ENCODE measurements around the gene TRAF1. TPM values are rescaled to one million over a fixed set of nuclear protein-coding genes. Genes with fewer than 3 reads are reported as not detected.
"Not testable (repeated sequence)": the region's sequence is repeated elsewhere in the genome, so short reads cannot be mapped to it uniquely, and the experiment has no call there.

TRAF1 gene
- 1 to 10 TPM; 2.5 to 5.7 (median 2.8) TPM for total RNA-seq

GRCh38 chr9:120926397-120926928 is at the start of gene TRAF1:
Gene TRAF1, minus strand, starts transcription at chr9:120926796. Its CDS starts 721 bp downstream, at chr9:120926075.
- Histone ChIP-seq H3K27me3 (no peaks in the 10 kb centered on the region), H3K4me3 (peak within 1 kb of the TSS in 2 of 4 donors; percentile 29 to 46), H3K27ac (peak within 1 kb of the TSS; percentile 91 to 97 (median 94)), H3K4me1 (peaks cover 7 to 63% (median 34%) of the 10 kb centered on the region in 3 donors), H3K36me3 (no peaks in the 10 kb centered on the region), H3K9me3 (no peaks in the 10 kb centered on the region)
- intact Hi-C loops (cut with DNase I): no loop called here
- TF ChIP-seq CTCF (IDR thresholded peaks at IDR 0.05) (no peak), POLR2A (IDR thresholded peaks at IDR 0.05) (no peak)
- DNase-seq: no peak
- WGBS, 2 donors: 55 to 63% methylated on average over 2 to 5 of the region's 6 CpGs

- no peaks in the 10 kb centered on the region for H3K27me3 ChIP-seq
- H3K4me3 ChIP-seq: no peak overlapping the region
- DNase-seq: no peak
- H3K9me3 ChIP-seq: no peaks in the 10 kb centered on the region
- peaks cover 0 to 9% (median 0%) of the 10 kb centered on the region in 3 donors for H3K36me3 ChIP-seq
- 67 to 69% methylated on average over 1 of the region's 1 CpG for WGBS, 2 donors
- TF ChIP-seq CTCF (IDR thresholded peaks at IDR 0.05) (no peak), POLR2A (IDR thresholded peaks at IDR 0.05) (no peak)
- no peaks in the 10 kb centered on the region for H3K4me1 ChIP-seq
- no peak overlapping the region for H3K27ac ChIP-seq
- intact Hi-C loops (cut with DNase I): no loop called here
Observed at GRCh38 chr9:120974921-120975320, 48.3 kb upstream of the TRAF1 start.

- Histone ChIP-seq H3K27me3 (no peaks in the 10 kb centered on the region), H3K4me3 (no peak overlapping the region), H3K9me3 (no peaks in the 10 kb centered on the region), H3K4me1 (no peaks in the 10 kb centered on the region), H3K36me3 (peaks cover 0 to 5% (median 0%) of the 10 kb centered on the region in 3 donors), H3K27ac (no peak overlapping the region)
- whole genome bisulfite sequencing, 2 donors: 95 to 97% methylated on average over 2 of the region's 2 CpGs
- TF ChIP-seq POLR2A (IDR thresholded peaks at IDR 0.05): no peak
- no peak for TF ChIP-seq CTCF (IDR thresholded peaks at IDR 0.05)
- DNase-seq: no peak
- intact Hi-C loops (cut with DNase I): no loop called here
Observed at GRCh38 chr9:120974181-120974580, 47.6 kb upstream of the TRAF1 start.

- Histone ChIP-seq H3K4me3 (no peak overlapping the region), H3K36me3 (no peaks in the 10 kb centered on the region), H3K9me3 (no peaks in the 10 kb centered on the region), H3K27me3 (no peaks in the 10 kb centered on the region), H3K27ac (no peak overlapping the region), H3K4me1 (peaks cover 0 to under 1% (median 0%) of the 10 kb centered on the region in 3 donors)
- DNase-seq: no peak
- TF ChIP-seq POLR2A (IDR thresholded peaks at IDR 0.05): no peak
- TF ChIP-seq CTCF (IDR thresholded peaks at IDR 0.05): no peak
- intact Hi-C loops (cut with DNase I): no loop called here
Observed at GRCh38 chr9:120971938-120972337, 45.3 kb upstream of the TRAF1 start.

GRCh38 chr9:120971471-120971870 is 44.9 kb upstream of the TRAF1 start:
- 89 to 94% methylated on average over 9 of the region's 9 CpGs for WGBS, 2 donors
- H3K27ac ChIP-seq; H3K4me3 ChIP-seq; DNase-seq; H3K27me3 ChIP-seq; H3K9me3 ChIP-seq; H3K4me1 ChIP-seq; H3K36me3 ChIP-seq; intact Hi-C loops (cut with DNase I): not testable (repeated sequence)

- H3K27ac ChIP-seq: no peak overlapping the region
- WGBS, 2 donors: 78 to 79% methylated on average over 3 of the region's 3 CpGs
- intact Hi-C loops (cut with DNase I): no loop called here
- no peaks in the 10 kb centered on the region for H3K36me3 ChIP-seq
- TF ChIP-seq POLR2A (IDR thresholded peaks at IDR 0.05): no peak
- TF ChIP-seq CTCF (IDR thresholded peaks at IDR 0.05): no peak
- no peaks in the 10 kb centered on the region for H3K27me3 ChIP-seq
- no peak overlapping the region for H3K4me3 ChIP-seq
- no peaks in the 10 kb centered on the region for H3K9me3 ChIP-seq
- DNase-seq: no peak
- H3K4me1 ChIP-seq: peaks cover 0 to 13% (median 4%) of the 10 kb centered on the region in 3 donors
Observed at GRCh38 chr9:120970244-120970643, 43.6 kb upstream of the TRAF1 start.

All from esophagus squamous epithelium (tissue), 5 donors.